ENCODE measurements around the gene RTN4R.

The RTN4R gene

GRCh38 chr22:20260071-20260765 lies 7.9 kb downstream of the RTN4R start:
- DNase-seq: no peak
- Mint-ChIP-seq H3K4me3 (no peak overlapping the region), H3K27me3 (no peaks in the 10 kb centered on the region), H3K9me3 (no peaks in the 10 kb centered on the region), H3K27ac (peak overlapping the region in 1 of 2 donors; percentile 85), H3K4me1 (no peaks in the 10 kb centered on the region)
- no peak for ATAC-seq

- Mint-ChIP-seq H3K9me3 (no peaks in the 10 kb centered on the region), H3K27me3 (no peaks in the 10 kb centered on the region), H3K27ac (no peak overlapping the region), H3K4me1 (peaks cover 8% of the 10 kb centered on the region), H3K4me3 (no peak overlapping the region)
- ATAC-seq (no peak), DNase-seq (no peak)
These were observed 8.8 kb downstream of the RTN4R start for GRCh38 chr22:20259327-20259688.

- Mint-ChIP-seq H3K4me1 (peaks cover 9% of the 10 kb centered on the region), H3K9me3 (no peaks in the 10 kb centered on the region), H3K4me3 (no peak overlapping the region), H3K27me3 (no peaks in the 10 kb centered on the region), H3K27ac (peak overlapping the region in 1 of 2 donors; percentile 50)
- DNase-seq (no peak), ATAC-seq (no peak)
These were observed 9.4 kb downstream of the RTN4R start for GRCh38 chr22:20258584-20259326.

- H3K27ac Mint-ChIP-seq: no peak overlapping the region
- ATAC-seq: no peak
- H3K4me1 Mint-ChIP-seq: peaks cover 9% of the 10 kb centered on the region
- H3K27me3 Mint-ChIP-seq: no peaks in the 10 kb centered on the region
- no peaks in the 10 kb centered on the region for H3K9me3 Mint-ChIP-seq
- H3K4me3 Mint-ChIP-seq: no peak overlapping the region
- DNase-seq: no peak
These were observed 10.2 kb downstream of the RTN4R start for GRCh38 chr22:20258021-20258299.

- ATAC-seq (no peak), DNase-seq (no peak)
- no peak overlapping the region for H3K4me3 Mint-ChIP-seq
- H3K27me3 Mint-ChIP-seq: no peaks in the 10 kb centered on the region
- peaks cover 9% of the 10 kb centered on the region for H3K4me1 Mint-ChIP-seq
- no peak overlapping the region for H3K27ac Mint-ChIP-seq
- no peaks in the 10 kb centered on the region for H3K9me3 Mint-ChIP-seq
These were observed 10.7 kb downstream of the RTN4R start for GRCh38 chr22:20257212-20258020.

- no peak overlapping the region for H3K27ac Mint-ChIP-seq
- no peaks in the 10 kb centered on the region for H3K27me3 Mint-ChIP-seq
- no peak for ATAC-seq
- no peak for DNase-seq
- peaks cover 9% of the 10 kb centered on the region for H3K4me1 Mint-ChIP-seq
- no peaks in the 10 kb centered on the region for H3K9me3 Mint-ChIP-seq
- H3K4me3 Mint-ChIP-seq: no peak overlapping the region
These were observed 11.4 kb downstream of the RTN4R start for GRCh38 chr22:20256551-20257211.

- H3K27ac Mint-ChIP-seq: no peak overlapping the region
- peaks cover 9% of the 10 kb centered on the region for H3K4me1 Mint-ChIP-seq
- H3K27me3 Mint-ChIP-seq: no peaks in the 10 kb centered on the region
- no peak for ATAC-seq
- H3K4me3 Mint-ChIP-seq: no peak overlapping the region
- DNase-seq: no peak
- no peaks in the 10 kb centered on the region for H3K9me3 Mint-ChIP-seq
These were observed 12.1 kb downstream of the RTN4R start for GRCh38 chr22:20256027-20256426.

GRCh38 chr22:20254975-20255946 lies 12.9 kb downstream of the RTN4R start:
- H3K9me3 Mint-ChIP-seq: no peaks in the 10 kb centered on the region
- ATAC-seq: peak; percentile 50
- H3K4me1 Mint-ChIP-seq: peaks cover 9% of the 10 kb centered on the region
- H3K27ac Mint-ChIP-seq: peak overlapping the region in 1 of 2 donors; percentile 88
- no peak for DNase-seq
- no peak overlapping the region for H3K4me3 Mint-ChIP-seq
- H3K27me3 Mint-ChIP-seq: no peaks in the 10 kb centered on the region

GRCh38 chr22:20253161-20253560 lies 15.0 kb downstream of the RTN4R start:
- Mint-ChIP-seq H3K27me3 (no peaks in the 10 kb centered on the region), H3K4me1 (peaks cover 9% of the 10 kb centered on the region), H3K9me3 (no peaks in the 10 kb centered on the region), H3K27ac (no peak overlapping the region), H3K4me3 (no peak overlapping the region)
- no peak for DNase-seq
- no peak for ATAC-seq

GRCh38 chr22:20251981-20252380 lies 16.1 kb downstream of the RTN4R start:
- Mint-ChIP-seq H3K9me3 (no peaks in the 10 kb centered on the region), H3K4me1 (peaks cover 9% of the 10 kb centered on the region), H3K27me3 (no peaks in the 10 kb centered on the region), H3K27ac (no peak overlapping the region), H3K4me3 (no peak overlapping the region)
- ATAC-seq: no peak
- DNase-seq: no peak

- no peak for DNase-seq
- Mint-ChIP-seq H3K27ac (no peak overlapping the region), H3K9me3 (no peaks in the 10 kb centered on the region)
These were observed 16.6 kb downstream of the RTN4R start for GRCh38 chr22:20251491-20251890.

GRCh38 chr22:20249797-20250354 lies 18.2 kb downstream of the RTN4R start:
- Mint-ChIP-seq H3K9me3 (no peaks in the 10 kb centered on the region), H3K4me3 (no peak overlapping the region), H3K27me3 (no peaks in the 10 kb centered on the region), H3K4me1 (peaks cover 25% of the 10 kb centered on the region), H3K27ac (no peak overlapping the region)
- no peak for DNase-seq
- no peak for ATAC-seq

More at GRCh38 chr22:20251491-20251890, 16.6 kb downstream of the RTN4R start:
- no peak for ATAC-seq
- peaks cover 12% of the 10 kb centered on the region for H3K4me1 Mint-ChIP-seq
- no peaks in the 10 kb centered on the region for H3K27me3 Mint-ChIP-seq
- H3K4me3 Mint-ChIP-seq: no peak overlapping the region

GRCh38 chr22:20248461-20248978 lies 19.6 kb downstream of the RTN4R start:
- Mint-ChIP-seq H3K4me3 (no peak overlapping the region), H3K27ac (no peak overlapping the region), H3K9me3 (no peaks in the 10 kb centered on the region), H3K27me3 (no peaks in the 10 kb centered on the region), H3K4me1 (peaks cover 31% of the 10 kb centered on the region)
- ATAC-seq (no peak), DNase-seq (no peak)

GRCh38 chr22:20247608-20248171 lies 20.4 kb downstream of the RTN4R start:
- Mint-ChIP-seq H3K9me3 (no peaks in the 10 kb centered on the region), H3K27ac (no peak overlapping the region), H3K4me3 (no peak overlapping the region), H3K27me3 (no peaks in the 10 kb centered on the region), H3K4me1 (peaks cover 40% of the 10 kb centered on the region)
- DNase-seq (no peak), ATAC-seq (no peak)
